A549 treated with AZD9567 at 1 μM for 4 hours (cell line): ENCODE data around the gene RAB3IL1. TPM values are rescaled to one million over a fixed set of nuclear protein-coding genes. Genes with fewer than 3 reads are reported as not detected.

ENCODE experiments used
- total RNA-seq: library from RNA; stranded (reverse); fragments of 200-300 nt; extraction: Qiagen RNA extraction; gene quantifications from 5 replicates; pipeline ENCODE4 v1.2.3, GENCODE V29; 2022; ENCODE audit not compliant: insufficient read depth

Gene RAB3IL1, protein sequence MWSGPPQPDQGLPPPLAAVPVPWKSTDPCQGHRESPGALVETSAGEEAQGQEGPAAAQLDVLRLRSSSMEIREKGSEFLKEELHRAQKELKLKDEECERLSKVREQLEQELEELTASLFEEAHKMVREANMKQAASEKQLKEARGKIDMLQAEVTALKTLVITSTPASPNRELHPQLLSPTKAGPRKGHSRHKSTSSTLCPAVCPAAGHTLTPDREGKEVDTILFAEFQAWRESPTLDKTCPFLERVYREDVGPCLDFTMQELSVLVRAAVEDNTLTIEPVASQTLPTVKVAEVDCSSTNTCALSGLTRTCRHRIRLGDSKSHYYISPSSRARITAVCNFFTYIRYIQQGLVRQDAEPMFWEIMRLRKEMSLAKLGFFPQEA
- total RNA-seq: 16.3 to 57.5 TPM (median 16.6 TPM) in 5 replicates

DNA sequence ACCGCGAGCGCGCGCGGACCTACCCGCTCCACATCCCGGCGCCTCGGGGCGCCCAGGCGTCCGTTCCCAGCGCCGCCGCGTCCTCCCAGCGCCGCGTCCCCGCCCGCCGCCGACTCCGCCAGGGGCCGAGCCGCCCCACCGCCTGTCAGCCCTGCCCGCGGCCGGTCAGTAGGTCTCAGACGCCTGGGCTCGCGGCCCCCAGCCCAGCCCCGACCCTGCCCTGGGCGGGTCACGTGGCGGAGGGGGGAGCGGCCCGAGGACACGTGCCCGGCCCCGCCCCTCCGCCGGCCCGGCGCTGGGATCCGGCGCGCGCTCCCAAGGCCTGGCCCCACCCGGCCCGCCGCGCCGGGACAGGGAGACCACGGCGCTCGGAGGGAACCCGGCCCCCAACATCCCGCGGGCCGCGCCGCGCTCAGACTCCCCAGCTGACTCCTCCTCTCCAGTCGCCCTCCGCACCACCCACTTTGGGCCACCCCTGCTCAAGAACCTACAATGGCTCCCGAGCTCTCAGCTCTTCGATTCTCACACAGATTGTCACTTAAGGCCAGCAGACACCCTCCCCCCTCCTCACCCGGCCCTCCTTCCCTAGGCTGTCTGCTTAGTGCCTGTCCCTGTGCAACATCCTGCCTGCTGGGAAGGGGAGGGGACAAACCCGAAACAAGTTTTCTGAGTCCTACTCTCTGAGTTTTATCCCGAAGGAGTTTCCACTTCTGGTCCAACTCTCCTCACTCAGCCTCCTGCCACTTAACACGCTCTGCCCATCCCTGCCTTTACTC lies at the start of gene RAB3IL1:
Gene RAB3IL1 (minus strand): TSS at position 233 of the 776 bp plus-strand sequence. CDS start 199 bp downstream, at position 34.

DNA sequence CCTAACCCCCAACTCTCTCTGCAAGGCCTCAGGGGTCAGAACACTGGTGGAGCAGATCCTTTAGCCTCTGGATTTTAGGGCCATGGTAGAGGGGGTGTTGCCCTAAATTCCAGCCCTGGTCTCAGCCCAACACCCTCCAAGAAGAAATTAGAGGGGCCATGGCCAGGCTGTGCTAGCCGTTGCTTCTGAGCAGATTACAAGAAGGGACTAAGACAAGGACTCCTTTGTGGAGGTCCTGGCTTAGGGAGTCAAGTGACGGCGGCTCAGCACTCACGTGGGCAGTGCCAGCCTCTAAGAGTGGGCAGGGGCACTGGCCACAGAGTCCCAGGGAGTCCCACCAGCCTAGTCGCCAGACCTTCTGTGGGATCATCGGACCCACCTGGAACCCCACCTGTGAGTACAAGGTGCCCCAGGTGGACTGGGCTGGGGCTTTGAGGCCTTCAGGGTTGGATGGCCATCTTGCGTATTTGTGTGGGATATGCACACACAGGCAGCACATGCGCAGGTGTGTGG lies 32.7 kb upstream of the RAB3IL1 start, which contains the start of gene BEST1:
Gene BEST1 (plus strand): TSS at position 317 of the 513 bp plus-strand sequence. CDS start 1,456 bp downstream, outside the sequence.

DNA sequence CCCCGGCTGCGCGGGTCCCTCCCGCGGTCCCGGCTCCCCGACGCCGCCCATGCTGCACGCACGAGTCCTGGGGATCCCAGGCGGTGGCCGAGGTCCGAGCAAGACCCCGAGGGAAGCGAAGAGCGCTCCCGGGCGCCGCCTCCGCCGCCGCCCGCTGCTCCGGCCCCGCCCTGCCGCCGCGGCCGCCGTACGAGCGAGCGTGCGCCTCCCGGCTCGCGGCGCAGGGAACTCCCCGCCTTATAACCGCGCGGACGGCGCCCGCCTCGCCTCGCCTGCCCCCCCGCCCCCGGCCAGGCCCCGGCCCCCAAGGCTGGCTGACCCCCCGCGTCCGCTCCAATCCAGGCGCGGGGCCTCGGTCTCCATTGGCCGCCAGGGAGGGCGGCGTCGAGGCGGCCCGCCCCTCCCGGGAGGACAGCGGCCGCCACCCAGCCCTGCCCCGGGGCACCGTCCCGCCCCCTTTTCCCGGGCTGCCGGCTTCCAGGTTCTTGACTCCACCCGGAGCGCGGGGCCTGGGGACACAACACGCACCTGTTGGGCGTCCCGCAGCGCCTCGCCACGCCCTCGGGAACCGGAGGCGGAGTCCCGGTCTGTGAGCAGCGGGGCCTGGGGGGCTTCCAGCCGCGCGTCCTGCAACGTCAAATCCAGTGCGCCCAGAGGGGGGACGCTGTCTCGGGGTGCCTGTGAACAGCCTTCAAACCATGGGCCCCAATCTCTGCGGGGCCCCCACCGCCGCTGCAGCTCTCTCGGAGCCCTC lies 25.9 kb downstream of the RAB3IL1 start, which contains the start of gene FADS3:
Gene FADS3 (minus strand): TSS at position 215 of the 754 bp plus-strand sequence. CDS start 164 bp downstream, at position 51.

Other genes starting within 250 kb of the RAB3IL1 start
- 3.7 to 5.6 TPM (median 5.2 TPM) in 5 replicates for gene DAGLA, start 237.2 kb downstream of the RAB3IL1 start, total RNA-seq
- 11.9 to 19.0 TPM (median 18.0 TPM) in 5 replicates for gene MYRF, start 164.9 kb downstream of the RAB3IL1 start, total RNA-seq
- gene TMEM258, start 125.0 kb downstream of the RAB3IL1 start, total RNA-seq: 215 to 243 TPM (median 228 TPM) in 5 replicates
- gene FEN1, start 124.7 kb downstream of the RAB3IL1 start, total RNA-seq: 85.9 to 107 TPM (median 99.6 TPM) in 5 replicates
- gene FADS1, start 100.6 kb downstream of the RAB3IL1 start, total RNA-seq: 178 to 247 TPM (median 209 TPM) in 5 replicates
- gene FADS2, start 89.3 kb downstream of the RAB3IL1 start, total RNA-seq: 360 to 457 TPM (median 388 TPM) in 5 replicates
- 40.2 to 89.4 TPM (median 80.9 TPM) in 5 replicates for gene FADS3, start 26.0 kb downstream of the RAB3IL1 start, total RNA-seq
- 1.6 to 7.4 TPM (median 3.2 TPM) in 5 replicates for gene BEST1, start 32.8 kb upstream of the RAB3IL1 start, total RNA-seq
- 10,052 to 20,533 TPM (median 17,915 TPM) in 5 replicates for gene FTH1, start 50.1 kb upstream of the RAB3IL1 start, total RNA-seq
- 48.2 to 53.3 TPM (median 50.3 TPM) in 5 replicates for gene INCENP, start 206.4 kb upstream of the RAB3IL1 start, total RNA-seq